Epithelial cell of proximal tubule (primary cell): ENCODE data around the gene TTC24. TPM values are rescaled to one million over a fixed set of nuclear protein-coding genes. Genes with fewer than 3 reads are reported as not detected.

Source experiments
- DNase-seq: peaks from one replicate; pipeline ENCODE4 v3.0.0-alpha.2; 2011; ENCODE audit warnings: low read depth
- H3K4me3 ChIP-seq: 2 replicates; pipeline ENCODE4 v1.5.1; 2011; ENCODE audit warnings: low read depth, mild to moderate bottlenecking, low read length
- total RNA-seq: library from RNA; depleted of rRNA; stranded (reverse); fragments of >200 nt; gene quantifications from 2 replicates; pipeline ENCODE4 v1.2.3, GENCODE V29; 2015
- TF ChIP-seq, protein P1 (sequence below): conservative IDR thresholded peaks from 2 replicates; pipeline ENCODE4 v1.5.1; 2012; ENCODE audit warnings: low read depth, mild to moderate bottlenecking, low read length

The TTC24 gene
- total RNA-seq, 1 donor from 2014 or later: not detected

DNA sequence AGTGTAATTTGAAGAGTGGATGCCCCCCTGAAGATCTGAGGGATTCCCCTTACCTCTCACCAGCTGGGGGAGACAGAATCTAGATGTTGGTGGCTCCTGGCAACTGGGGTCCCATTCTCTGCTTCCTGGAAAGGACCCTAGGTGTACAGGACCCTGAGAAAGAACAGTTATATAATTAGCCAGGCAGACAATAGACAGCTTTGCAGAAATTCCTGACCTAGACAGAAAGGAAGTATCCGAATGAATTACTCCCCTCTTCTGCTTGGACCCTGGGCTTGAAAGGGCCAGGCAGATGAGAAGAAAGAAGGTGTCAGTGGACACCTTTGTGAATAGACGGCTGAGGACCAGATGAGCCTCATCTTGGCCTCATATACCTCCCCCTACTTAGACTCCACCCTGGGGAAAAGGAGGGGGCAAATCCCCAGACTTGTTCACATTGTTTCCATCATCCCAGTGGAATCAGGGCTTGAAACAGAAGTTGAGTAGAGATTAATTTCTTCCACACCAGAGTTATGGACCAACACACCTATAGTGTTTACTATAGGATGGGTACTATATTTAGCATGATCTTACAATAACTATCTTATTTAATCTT lies 5.4 kb upstream of the TTC24 start:
- TF ChIP-seq, protein P1, sequence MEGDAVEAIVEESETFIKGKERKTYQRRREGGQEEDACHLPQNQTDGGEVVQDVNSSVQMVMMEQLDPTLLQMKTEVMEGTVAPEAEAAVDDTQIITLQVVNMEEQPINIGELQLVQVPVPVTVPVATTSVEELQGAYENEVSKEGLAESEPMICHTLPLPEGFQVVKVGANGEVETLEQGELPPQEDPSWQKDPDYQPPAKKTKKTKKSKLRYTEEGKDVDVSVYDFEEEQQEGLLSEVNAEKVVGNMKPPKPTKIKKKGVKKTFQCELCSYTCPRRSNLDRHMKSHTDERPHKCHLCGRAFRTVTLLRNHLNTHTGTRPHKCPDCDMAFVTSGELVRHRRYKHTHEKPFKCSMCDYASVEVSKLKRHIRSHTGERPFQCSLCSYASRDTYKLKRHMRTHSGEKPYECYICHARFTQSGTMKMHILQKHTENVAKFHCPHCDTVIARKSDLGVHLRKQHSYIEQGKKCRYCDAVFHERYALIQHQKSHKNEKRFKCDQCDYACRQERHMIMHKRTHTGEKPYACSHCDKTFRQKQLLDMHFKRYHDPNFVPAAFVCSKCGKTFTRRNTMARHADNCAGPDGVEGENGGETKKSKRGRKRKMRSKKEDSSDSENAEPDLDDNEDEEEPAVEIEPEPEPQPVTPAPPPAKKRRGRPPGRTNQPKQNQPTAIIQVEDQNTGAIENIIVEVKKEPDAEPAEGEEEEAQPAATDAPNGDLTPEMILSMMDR: no peak
- no peak for DNase-seq

DNA sequence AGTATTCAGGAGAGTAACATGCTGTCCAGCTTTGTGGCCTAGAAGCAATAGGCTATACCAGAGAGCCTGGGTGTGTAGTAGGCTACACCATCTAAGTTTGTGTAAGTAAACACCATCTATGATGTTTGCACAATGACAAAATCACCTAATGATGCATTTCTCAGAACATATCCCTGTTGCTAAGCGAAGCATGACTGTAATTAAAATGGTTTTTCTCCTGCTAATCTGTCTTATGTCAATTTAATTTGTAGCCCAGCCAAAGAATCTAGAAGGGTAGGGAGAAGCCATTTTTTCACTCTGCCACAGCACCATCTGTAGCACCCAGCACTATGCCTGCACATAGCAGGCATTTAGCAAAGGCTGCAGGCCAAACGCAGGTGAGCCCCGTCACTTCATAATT lies 2.0 kb upstream of the TTC24 start:
- DNase-seq: no peak
- no peak overlapping the region for H3K4me3 ChIP-seq
- TF ChIP-seq, protein P1: no peak

More for the DNA sequence above, 5.4 kb upstream of the TTC24 start:
- no peak overlapping the region for H3K4me3 ChIP-seq

DNA sequence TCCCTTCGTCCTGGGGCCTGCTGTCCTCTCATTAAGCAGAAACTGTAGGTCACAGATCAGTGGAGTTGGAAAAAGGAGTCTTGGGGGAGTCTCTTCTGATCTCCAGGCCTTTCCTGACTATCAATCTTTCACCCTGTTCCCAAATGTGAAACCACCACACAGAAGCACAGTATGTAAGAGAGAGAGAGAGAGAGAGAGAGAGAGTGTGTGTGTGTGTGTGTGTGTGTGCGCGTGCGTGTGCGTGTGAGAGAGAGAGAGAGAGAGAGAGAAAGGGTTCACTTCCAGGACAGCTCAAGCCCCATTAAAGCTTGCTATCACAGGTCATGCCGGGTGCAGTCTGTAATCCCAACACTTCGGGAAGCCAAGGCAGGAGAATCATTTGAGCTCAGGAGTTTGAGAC lies 1.5 kb upstream of the TTC24 start:
- DNase-seq: no peak
- TF ChIP-seq, protein P1: no peak
- H3K4me3 ChIP-seq: no peak overlapping the region

DNA sequence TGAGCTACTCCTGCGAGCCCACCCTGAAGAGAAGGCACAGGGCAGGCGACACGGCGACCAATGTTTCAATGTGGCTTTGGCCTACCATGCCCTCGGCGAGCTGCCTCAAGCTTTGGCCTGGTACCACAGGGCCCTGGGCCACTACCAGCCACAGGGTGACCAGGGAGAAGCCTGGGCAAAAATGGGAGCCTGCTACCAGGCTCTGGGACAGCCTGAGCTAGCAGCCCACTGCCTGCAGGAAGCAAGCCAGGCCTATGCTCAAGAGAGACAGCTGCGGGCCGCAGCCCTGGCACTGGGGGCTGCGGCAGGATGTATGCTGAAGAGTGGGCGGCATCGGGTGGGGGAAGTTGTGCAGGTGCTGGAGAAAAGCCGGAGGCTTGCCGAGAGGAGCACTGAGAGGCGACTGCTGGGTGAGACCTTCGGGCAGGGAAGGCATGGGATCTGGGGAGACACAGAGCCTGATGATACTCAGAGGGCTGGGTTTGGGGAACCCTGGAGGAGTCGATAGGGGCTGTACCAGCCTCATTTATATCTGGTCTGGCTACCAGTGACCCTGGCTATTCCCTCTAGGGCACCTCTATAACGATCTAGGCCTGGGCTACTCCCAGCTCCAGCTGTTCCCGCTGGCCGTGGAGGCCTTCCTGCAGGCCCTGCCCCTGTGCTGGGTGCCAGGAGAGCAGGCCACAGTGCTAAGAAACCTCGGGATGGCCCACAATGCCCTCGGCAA lies 2.3 kb downstream of the TTC24 start:
- TF ChIP-seq, protein P1: no peak
- no peak for DNase-seq
- no peak overlapping the region for H3K4me3 ChIP-seq

DNA sequence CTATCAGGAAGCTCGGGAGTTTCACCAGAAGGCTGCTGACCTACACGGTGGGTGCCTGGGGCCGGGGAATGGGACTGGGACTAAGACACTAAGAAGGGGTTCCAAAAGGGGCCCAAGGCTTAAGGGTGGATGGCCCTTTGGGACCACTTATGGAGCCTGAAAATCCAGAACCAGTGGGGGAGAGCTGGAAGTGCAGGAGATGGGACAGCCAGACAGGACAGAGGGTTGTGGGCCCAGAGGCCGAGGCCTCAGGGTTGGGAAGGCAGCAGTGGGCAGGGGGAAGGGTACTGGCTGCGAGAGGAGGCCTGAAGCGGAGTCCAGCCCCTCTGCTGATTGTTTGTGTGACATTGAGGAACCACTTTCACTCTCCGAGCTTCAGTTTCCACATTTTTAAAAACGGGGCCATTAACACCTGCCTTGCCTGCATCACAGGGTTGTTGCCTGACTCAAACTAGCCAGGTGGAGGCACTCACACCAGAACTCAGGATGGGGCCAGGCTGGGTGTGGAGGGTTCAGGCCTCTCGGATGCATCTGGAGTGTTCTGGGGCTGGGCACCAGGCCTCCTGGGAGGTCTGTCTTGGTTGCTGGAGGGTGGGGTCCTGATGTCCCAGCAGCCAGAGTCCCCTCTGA lies 3.0 kb downstream of the TTC24 start:
- DNase-seq: no peak
- H3K4me3 ChIP-seq: no peak overlapping the region
- TF ChIP-seq, protein P1: no peak

DNA sequence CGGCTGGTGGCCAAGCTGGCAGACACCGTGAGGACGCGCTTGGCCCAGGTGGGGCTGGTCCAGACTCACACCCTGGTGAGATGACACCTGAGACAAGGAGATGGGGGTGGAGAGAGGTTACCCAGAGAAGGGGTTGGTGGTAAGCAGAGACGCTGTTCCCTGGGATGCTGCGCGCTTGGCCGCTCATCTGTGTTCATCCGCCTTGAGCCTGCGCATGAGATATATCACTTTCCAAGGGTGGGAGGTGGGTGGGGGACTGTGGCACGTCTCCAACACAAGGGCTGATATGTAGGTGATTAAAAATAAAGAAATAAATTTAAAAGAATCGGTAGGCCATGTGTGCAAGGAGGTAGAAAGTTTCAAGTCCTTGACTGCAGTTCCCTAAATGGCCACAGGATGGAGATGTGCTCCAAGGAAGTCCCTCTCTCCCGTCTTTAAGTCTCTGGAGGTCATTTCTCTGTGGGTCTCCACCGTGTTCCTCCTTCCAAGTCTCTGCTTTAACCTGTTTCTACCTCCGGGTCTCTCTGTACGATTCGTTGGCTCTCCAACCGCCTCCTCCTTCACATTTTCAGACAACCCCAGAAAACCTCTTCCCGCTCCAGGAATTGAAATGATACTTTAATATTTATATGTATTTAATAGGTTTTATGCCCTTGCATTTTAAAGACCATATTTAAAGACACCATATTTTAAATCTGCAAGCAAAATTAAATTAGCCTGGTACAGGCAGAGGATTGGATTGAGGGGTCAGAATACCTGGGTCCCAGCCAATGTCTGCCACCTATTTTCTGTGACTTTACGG lies 4.5 kb downstream of the TTC24 start:
- TF ChIP-seq, protein P1: peak; percentile 92
- no peak overlapping the region for H3K4me3 ChIP-seq
- peak; percentile 53 for DNase-seq
